Measurements from ENCODE around the gene LRIT2.
"Not testable (repeated sequence)": the region's sequence is repeated elsewhere in the genome, so short reads cannot be mapped to it uniquely, and the experiment has no call there.

Gene LRIT2

GRCh38 chr10:84178160-84178609, 47.2 kb downstream of the LRIT2 start:
- no peak for DNase-seq

DNA sequence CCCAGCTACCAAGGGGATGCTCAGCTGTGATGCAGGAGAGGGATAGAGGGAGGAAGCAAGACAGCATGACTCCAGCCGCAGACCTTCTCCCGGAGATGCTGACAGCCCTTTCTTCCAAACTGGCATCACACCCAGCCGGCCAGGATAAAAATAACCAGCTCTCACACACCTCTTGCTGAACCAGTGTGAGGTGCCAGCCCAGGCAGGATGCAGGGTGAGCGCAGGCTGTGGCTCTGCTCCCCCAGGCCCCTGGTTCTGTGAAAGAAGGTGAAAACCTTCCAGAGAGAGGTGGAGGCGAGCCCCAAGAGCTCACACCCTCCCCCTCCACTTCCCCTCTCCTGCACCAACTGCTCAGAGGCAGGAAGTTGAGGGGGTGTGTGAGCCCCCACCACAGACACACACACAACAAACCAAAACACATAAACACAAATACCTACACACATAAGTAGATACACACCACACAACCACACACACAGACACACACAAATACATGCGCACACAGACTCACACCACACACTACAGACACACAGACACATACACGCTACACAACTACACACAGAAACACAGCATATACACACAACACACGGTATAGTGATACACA, 47.7 kb downstream of the LRIT2 start:
- DNase-seq, result no peak

DNA sequence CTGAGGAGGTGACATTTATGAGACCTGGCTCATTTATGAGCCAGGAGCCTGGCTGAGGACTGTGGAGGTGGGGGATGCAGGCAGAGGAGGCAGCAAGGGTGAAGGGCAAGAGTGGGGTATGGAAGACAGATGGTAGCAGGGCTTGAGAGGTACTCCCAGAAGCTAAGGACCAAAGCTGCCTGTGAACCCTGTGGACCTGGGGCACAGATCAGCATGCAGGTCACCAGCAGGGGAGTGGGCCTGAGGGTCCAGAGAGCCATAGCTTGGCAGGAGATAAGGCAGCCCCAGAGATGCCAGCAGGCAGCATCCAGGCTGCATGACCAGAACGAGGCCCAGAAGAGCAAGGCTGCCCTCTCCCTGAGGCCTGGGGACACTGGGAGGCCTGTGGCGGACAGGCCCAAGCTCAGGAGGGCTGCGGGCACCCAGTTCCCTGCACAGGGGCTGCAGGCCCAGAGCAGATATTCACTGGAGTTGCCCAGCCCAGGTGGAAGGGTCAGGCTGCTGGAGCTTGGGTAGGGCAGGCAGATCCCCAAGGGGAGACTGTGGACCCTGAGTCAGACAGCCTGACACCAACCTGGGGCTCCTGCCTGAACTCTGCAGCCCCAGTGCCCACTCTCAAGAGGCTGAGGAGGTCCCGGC, 48.4 kb downstream of the LRIT2 start:
- DNase-seq, result no peak

- DNase-seq, result no peak
These were observed 49.0 kb downstream of the LRIT2 start for GRCh38 chr10:84176351-84176750.

GRCh38 chr10:84175436-84175835, 49.9 kb downstream of the LRIT2 start:
- no peak for DNase-seq

DNA sequence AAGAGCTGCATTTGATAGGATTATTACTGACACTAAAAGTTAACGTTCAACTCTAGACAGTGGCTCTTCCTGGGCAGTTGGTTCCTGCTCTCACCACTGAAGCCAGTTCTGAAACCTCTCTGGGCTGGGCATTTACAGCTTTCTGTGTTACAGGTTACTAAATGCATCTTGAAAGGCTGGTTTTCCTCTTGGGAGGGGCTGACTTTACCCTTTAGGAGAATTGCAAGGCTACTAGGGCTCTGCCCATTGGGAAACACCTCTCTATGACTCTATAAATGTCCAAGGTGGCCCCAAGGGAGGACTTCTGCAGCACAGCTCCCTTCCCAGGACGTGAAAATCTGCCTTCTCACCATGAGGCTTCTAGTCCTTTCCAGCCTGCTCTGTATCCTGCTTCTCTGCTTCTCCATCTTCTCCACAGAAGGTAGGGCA, 51.8 kb downstream of the LRIT2 start, which contains the start of gene GPR15LG:
GPR15LG (plus strand) TSS at position 301 of the 429 bp plus-strand sequence; CDS start at position 352, 51 bp downstream.
- DNase-seq, result no peak

DNA sequence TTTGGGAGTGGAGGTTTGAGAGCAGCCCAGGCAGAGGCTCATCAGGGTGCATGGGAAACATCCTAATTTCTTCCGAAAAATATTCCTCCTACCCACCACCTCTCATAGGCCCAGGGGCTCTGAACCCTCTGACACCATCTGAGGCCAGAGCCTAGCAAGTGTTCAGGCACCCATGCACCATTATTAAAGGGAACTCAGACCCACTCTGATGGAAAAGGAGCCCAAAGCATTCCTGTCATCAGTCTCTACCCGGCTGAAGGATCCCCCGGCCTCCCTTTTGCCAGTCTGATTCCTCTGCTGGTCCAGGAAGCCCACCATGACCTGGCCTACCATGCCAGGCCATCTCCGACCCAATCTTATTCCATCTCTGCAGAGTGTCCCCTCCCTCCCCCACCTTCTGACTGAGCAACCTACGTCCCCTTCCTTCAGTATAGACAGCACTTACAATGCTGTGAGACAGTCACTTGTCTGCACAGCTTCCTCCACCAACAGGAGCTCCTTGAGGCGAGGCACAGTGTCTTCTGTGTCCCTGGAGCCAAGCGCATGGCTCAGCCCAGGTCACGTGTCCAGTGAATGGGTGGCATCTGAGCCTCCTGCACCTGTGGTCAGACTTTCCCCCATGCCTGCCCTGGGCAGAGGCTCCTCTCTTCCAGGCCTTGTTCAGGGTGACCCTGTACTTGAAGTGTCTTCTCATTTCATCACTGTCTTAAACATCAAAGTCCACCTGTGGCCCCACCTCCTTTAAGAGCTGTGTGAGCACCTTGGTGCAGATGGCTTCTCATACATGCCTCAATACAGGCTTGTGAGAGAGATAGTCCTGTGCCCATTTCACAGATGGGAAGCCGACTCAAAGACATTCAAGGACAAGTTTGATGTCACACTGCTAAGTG, 52.6 kb downstream of the LRIT2 start:
- no peak for DNase-seq

- DNase-seq, result not testable (repeated sequence)
These were observed 53.5 kb downstream of the LRIT2 start for GRCh38 chr10:84171700-84172466.

GRCh38 chr10:84171237-84171636, 54.1 kb downstream of the LRIT2 start:
- not testable (repeated sequence) for DNase-seq
